ENCODE measurements around the gene SLC13A3.

DNA sequence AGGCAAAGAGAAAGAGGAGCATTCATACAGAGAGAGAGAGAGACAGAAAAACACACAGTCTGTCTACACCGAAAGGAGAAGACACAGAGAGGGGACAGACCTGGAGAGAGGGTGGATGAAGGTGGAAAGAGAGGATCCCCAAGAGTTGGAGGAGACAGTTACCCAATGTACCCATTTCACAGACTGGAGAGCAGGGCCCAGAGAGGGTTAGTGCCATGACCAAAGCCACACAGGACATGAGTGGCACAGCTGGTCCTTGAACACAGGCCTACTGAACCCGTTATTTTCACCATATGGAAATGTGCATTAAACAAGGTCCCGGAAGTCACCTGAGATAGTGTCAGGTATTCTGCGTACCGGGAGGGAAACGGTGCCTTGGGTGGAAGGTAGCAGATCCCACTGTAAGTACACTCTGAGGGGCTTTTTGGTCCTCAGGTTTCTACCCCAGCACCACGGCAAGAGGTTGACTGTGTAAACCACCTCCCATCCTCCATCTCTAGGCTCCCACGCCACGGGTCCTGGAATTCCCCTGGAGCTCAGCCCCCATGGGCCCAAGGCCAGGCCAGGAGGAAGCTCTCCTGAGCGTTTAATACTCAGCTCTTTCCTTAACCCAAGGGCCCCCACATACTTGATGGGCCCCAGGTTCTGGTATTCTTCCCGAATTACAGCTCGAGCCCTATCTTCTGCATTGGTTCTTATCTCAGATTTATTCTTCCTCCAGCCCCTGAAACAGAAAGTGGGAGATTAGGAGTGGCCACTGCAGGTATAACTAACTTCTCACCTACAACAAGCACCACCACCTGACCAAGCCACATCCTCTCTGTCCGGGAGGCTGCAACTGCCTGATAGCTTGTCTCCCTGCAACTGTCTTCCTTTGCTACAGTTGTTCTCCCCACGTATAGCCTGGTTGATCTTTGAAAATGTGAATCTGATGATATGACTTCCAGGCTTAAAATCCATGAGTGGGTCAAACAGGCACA is 62.4 kb downstream of the SLC13A3 start:
- no peak for TF ChIP-seq EGR1 (IDR thresholded peaks at IDR 0.05; ENCODE audit: low read depth in 2 of 2)
- TF ChIP-seq, protein P1, sequence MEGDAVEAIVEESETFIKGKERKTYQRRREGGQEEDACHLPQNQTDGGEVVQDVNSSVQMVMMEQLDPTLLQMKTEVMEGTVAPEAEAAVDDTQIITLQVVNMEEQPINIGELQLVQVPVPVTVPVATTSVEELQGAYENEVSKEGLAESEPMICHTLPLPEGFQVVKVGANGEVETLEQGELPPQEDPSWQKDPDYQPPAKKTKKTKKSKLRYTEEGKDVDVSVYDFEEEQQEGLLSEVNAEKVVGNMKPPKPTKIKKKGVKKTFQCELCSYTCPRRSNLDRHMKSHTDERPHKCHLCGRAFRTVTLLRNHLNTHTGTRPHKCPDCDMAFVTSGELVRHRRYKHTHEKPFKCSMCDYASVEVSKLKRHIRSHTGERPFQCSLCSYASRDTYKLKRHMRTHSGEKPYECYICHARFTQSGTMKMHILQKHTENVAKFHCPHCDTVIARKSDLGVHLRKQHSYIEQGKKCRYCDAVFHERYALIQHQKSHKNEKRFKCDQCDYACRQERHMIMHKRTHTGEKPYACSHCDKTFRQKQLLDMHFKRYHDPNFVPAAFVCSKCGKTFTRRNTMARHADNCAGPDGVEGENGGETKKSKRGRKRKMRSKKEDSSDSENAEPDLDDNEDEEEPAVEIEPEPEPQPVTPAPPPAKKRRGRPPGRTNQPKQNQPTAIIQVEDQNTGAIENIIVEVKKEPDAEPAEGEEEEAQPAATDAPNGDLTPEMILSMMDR (IDR thresholded peaks at IDR 0.05; ENCODE audit: low read depth, low read length, missing input control): no peak
- TF ChIP-seq, protein P2, sequence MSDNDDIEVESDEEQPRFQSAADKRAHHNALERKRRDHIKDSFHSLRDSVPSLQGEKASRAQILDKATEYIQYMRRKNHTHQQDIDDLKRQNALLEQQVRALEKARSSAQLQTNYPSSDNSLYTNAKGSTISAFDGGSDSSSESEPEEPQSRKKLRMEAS (IDR thresholded peaks at IDR 0.05): no peak
- TF ChIP-seq TAF1 (conservative IDR thresholded peaks at IDR 0.05): no peak
- no peak for TF ChIP-seq YY1 (IDR thresholded peaks at IDR 0.05)
- no peak for TF ChIP-seq RAD21 (IDR thresholded peaks at IDR 0.05)
- TF ChIP-seq GABPA (IDR thresholded peaks at IDR 0.05 in 1 of 2, conservative IDR thresholded peaks at IDR 0.05 in 1 of 2): no peak
- TF ChIP-seq JUND (IDR thresholded peaks at IDR 0.05): no peak
- no peak for TF ChIP-seq SP1 (IDR thresholded peaks at IDR 0.05)
- TF ChIP-seq HNF4G (IDR thresholded peaks at IDR 0.05): no peak
- TF ChIP-seq, protein P3, sequence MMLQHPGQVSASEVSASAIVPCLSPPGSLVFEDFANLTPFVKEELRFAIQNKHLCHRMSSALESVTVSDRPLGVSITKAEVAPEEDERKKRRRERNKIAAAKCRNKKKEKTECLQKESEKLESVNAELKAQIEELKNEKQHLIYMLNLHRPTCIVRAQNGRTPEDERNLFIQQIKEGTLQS (IDR thresholded peaks at IDR 0.05): no peak
- TF ChIP-seq, protein P4, sequence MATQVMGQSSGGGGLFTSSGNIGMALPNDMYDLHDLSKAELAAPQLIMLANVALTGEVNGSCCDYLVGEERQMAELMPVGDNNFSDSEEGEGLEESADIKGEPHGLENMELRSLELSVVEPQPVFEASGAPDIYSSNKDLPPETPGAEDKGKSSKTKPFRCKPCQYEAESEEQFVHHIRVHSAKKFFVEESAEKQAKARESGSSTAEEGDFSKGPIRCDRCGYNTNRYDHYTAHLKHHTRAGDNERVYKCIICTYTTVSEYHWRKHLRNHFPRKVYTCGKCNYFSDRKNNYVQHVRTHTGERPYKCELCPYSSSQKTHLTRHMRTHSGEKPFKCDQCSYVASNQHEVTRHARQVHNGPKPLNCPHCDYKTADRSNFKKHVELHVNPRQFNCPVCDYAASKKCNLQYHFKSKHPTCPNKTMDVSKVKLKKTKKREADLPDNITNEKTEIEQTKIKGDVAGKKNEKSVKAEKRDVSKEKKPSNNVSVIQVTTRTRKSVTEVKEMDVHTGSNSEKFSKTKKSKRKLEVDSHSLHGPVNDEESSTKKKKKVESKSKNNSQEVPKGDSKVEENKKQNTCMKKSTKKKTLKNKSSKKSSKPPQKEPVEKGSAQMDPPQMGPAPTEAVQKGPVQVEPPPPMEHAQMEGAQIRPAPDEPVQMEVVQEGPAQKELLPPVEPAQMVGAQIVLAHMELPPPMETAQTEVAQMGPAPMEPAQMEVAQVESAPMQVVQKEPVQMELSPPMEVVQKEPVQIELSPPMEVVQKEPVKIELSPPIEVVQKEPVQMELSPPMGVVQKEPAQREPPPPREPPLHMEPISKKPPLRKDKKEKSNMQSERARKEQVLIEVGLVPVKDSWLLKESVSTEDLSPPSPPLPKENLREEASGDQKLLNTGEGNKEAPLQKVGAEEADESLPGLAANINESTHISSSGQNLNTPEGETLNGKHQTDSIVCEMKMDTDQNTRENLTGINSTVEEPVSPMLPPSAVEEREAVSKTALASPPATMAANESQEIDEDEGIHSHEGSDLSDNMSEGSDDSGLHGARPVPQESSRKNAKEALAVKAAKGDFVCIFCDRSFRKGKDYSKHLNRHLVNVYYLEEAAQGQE (IDR thresholded peaks at IDR 0.05): no peak

Measured in liver (tissue), 3 donors.